ENCODE measurements around the gene GLIS1.

The GLIS1 gene

DNA sequence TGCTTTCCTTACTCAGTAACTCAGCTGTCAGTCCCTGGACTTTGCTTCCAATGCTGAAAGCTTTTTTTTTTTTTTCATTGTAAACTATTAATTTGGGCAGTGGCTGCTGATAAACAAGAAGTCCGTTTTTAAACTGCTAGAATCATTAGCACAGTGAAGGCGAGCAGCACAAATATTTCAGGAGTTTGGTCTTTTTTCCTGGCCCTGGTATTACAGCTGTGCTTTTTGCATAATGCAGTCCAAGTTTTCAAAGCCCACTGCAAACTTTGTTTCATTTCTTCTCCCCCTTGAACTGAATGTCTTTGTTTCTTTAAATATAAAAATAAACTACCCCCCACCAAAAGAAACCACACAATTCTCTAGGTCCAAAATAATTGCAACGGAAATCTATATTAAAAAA, 6.6 kb downstream of the GLIS1 start:
- Histone ChIP-seq H4K91ac (ENCODE audit: low read length) (no peak overlapping the region), H2BK12ac (ENCODE audit: low read length in 2 of 2) (no peak overlapping the region), H3K27me3 (ENCODE audit: control insufficient read depth in 1 of 2, insufficient read depth in 1 of 2, low read length in 2 of 2) (peaks cover 0 to 37% of the 10 kb centered on the region in 2 experiments), H3K18ac (ENCODE audit: low read depth in 1 of 2, low read length in 2 of 2) (no peak overlapping the region), H3K9me3 (ENCODE audit: control insufficient read depth, low read length) (peaks cover 7% of the 10 kb centered on the region), H3K4me1 (ENCODE audit: control insufficient read depth, insufficient read depth, low read depth, low read length) (peaks cover 30% of the 10 kb centered on the region), H3K23ac (ENCODE audit: low read length in 2 of 2) (no peak overlapping the region), H3K79me1 (replicated peaks; ENCODE audit: low read length, poor library complexity, severe bottlenecking) (peaks cover 2% of the 10 kb centered on the region), H2AFZ (ENCODE audit: low read depth, low read length) (no peak overlapping the region), H3K14ac (ENCODE audit: low read length in 2 of 2) (no peak overlapping the region), H4K8ac (ENCODE audit: low read length) (no peak overlapping the region), H3K36me3 (ENCODE audit: control insufficient read depth in 1 of 2, insufficient read depth in 2 of 2, low read depth in 1 of 2, low read length in 2 of 2) (no peaks in the 10 kb centered on the region), H3K27ac (ENCODE audit: low read length, poor library complexity, severe bottlenecking) (peak overlapping the region; percentile 78), H3K4ac (ENCODE audit: low read depth in 1 of 2, low read length in 2 of 2) (no peak overlapping the region), H2AK5ac (ENCODE audit: low read length, severe bottlenecking) (no peak overlapping the region), H2BK120ac (ENCODE audit: low read depth, low read length) (no peak overlapping the region), H2BK5ac (ENCODE audit: low read depth, low read length, poor library complexity, severe bottlenecking) (peak overlapping the region; percentile 80), H3K4me2 (ENCODE audit: low read length, poor library complexity, severe bottlenecking) (peak overlapping the region; percentile 73), H2BK15ac (ENCODE audit: low read depth, poor library complexity, severe bottlenecking) (no peak overlapping the region), H3K9ac (ENCODE audit: low read length) (peak overlapping the region; percentile 81), H3K4me3 (ENCODE audit: insufficient read depth in 1 of 2, low read depth in 1 of 2, low read length in 2 of 2) (no peak overlapping the region)
- 58% methylated on average over 3 of the region's 3 CpGs for WGBS
- no peak for DNase-seq

DNA sequence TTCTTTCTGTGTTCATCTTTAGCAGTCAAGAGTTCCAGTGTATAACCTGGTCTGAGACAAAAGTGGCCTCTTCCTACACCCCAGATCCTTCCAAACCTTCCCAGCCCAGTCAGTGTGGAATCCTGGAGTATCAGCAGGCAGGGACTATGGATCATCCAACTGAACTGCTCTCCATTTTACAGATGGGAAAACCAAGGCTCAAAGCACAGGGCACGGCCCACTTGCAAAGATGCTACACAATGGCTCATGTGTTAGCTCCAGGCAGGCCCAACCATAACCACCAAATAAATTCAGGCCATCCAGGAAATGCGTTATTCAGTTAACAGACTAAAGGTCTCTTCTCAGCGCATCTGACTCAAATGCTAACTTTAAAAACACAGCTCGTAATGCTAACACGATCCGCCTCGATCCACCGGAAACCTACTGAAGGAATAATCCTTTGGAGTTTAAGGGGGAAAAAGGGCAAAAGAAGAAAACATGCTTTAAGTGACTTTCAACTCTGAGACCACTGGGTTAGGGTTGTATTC, 7.1 kb downstream of the GLIS1 start:
- H2BK12ac ChIP-seq (ENCODE audit: low read length in 2 of 2): no peak overlapping the region
- H3K4me3 ChIP-seq (ENCODE audit: insufficient read depth in 1 of 2, low read depth in 1 of 2, low read length in 2 of 2): no peak overlapping the region
- H2BK5ac ChIP-seq (ENCODE audit: low read depth, low read length, poor library complexity, severe bottlenecking): peak overlapping the region; percentile 80
- peaks cover 30% of the 10 kb centered on the region for H3K4me1 ChIP-seq (ENCODE audit: control insufficient read depth, insufficient read depth, low read depth, low read length)
- peak overlapping the region; percentile 35 for H2AK5ac ChIP-seq (ENCODE audit: low read length, severe bottlenecking)
- H3K14ac ChIP-seq (ENCODE audit: low read length in 2 of 2): no peak overlapping the region
- H3K27me3 ChIP-seq (ENCODE audit: control insufficient read depth in 1 of 2, insufficient read depth in 1 of 2, low read length in 2 of 2): peaks cover 0 to 31% of the 10 kb centered on the region in 2 experiments
- H2AFZ ChIP-seq (ENCODE audit: low read depth, low read length): no peak overlapping the region
- DNase-seq: no peak
- no peak overlapping the region for H3K4ac ChIP-seq (ENCODE audit: low read depth in 1 of 2, low read length in 2 of 2)
- H2BK15ac ChIP-seq (ENCODE audit: low read depth, poor library complexity, severe bottlenecking): no peak overlapping the region
- peak overlapping the region; percentile 73 for H3K4me2 ChIP-seq (ENCODE audit: low read length, poor library complexity, severe bottlenecking)
- no peak overlapping the region for H3K18ac ChIP-seq (ENCODE audit: low read depth in 1 of 2, low read length in 2 of 2)
- WGBS: 92% methylated on average over 8 of the region's 8 CpGs
- peak overlapping the region; percentile 78 for H3K27ac ChIP-seq (ENCODE audit: low read length, poor library complexity, severe bottlenecking)
- H4K91ac ChIP-seq (ENCODE audit: low read length): no peak overlapping the region
- no peak overlapping the region for H3K23ac ChIP-seq (ENCODE audit: low read length in 2 of 2)
- H4K8ac ChIP-seq (ENCODE audit: low read length): peak overlapping the region; percentile 22
- no peak overlapping the region for H2BK120ac ChIP-seq (ENCODE audit: low read depth, low read length)
- H3K9me3 ChIP-seq (ENCODE audit: control insufficient read depth, low read length): peaks cover 9% of the 10 kb centered on the region
- peak overlapping the region; percentile 81 for H3K9ac ChIP-seq (ENCODE audit: low read length)
- H3K79me1 ChIP-seq (replicated peaks; ENCODE audit: low read length, poor library complexity, severe bottlenecking): peaks cover 5% of the 10 kb centered on the region
- peaks cover 0 to under 1% of the 10 kb centered on the region in 2 experiments for H3K36me3 ChIP-seq (ENCODE audit: control insufficient read depth in 1 of 2, insufficient read depth in 2 of 2, low read depth in 1 of 2, low read length in 2 of 2)

DNA sequence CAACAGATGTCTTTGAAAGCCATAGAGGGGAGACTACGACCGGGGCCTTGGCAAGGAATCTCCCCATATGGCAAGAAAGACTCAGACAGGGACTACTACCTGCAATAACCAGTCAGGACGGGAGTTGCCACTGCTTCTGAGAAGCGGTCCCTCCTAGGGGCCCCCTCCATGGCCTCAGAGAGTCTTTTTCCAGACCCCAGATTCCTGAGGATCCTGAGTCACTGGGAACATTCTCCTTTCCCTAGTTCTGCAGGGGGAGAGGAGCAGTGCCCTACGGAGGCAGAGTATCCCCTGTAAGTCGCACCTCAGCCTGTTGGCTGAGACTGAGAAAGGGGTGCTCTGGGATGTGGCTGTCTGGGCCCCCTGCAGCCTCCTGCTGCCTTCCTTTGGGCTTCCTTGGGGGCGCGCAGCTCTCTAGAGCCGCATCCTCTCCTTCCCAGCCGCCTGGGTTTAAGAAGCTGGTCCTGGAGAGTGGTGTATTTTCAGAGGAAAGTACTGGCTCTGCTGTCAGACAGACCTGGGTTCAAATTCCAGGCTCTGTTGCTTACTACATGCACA, 7.8 kb downstream of the GLIS1 start:
- Histone ChIP-seq H3K9me3 (ENCODE audit: control insufficient read depth, low read length) (peaks cover 9% of the 10 kb centered on the region), H3K4me3 (ENCODE audit: insufficient read depth in 1 of 2, low read depth in 1 of 2, low read length in 2 of 2) (no peak overlapping the region)

DNA sequence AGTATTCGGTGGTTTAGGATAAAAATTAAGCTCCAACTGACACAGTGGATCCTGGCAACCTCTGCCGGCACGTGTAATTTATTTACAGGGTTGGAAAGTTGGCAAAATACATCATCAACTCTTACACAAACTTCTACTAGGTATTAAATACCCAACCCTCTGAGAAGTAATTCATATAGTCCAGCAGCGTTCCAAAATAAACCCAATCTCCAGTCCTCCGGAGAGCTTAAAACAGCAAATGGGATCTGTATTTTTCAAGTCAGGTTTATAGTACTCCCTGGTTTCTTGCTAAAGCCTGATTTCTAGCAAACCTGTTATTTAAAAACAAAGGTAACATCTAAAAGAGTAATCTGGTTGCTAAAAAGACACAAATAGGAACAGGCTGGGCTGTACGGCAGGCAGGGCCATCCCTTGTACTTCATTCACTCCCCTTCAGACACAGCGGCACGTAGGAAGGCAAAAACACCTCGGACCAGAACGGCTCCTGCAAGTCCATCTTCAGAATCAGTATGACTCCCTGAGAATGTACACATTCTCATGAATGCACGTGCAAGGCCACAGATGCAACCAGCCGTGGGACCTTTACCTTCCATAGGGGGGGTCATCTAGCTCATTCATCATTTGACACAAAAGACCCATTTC, 8.6 kb downstream of the GLIS1 start:
- Histone ChIP-seq H4K91ac (ENCODE audit: low read length) (no peak overlapping the region), H3K9me3 (ENCODE audit: control insufficient read depth, low read length) (peaks cover 9% of the 10 kb centered on the region), H2BK12ac (ENCODE audit: low read length in 2 of 2) (no peak overlapping the region), H2BK5ac (ENCODE audit: low read depth, low read length, poor library complexity, severe bottlenecking) (no peak overlapping the region), H3K27ac (ENCODE audit: low read length, poor library complexity, severe bottlenecking) (peak overlapping the region; percentile 78), H2AK5ac (ENCODE audit: low read length, severe bottlenecking) (no peak overlapping the region), H3K4ac (ENCODE audit: low read depth in 1 of 2, low read length in 2 of 2) (no peak overlapping the region), H3K36me3 (ENCODE audit: control insufficient read depth in 1 of 2, insufficient read depth in 2 of 2, low read depth in 1 of 2, low read length in 2 of 2) (peaks cover 0 to 5% of the 10 kb centered on the region in 2 experiments), H3K14ac (ENCODE audit: low read length in 2 of 2) (no peak overlapping the region), H4K8ac (ENCODE audit: low read length) (no peak overlapping the region), H2BK15ac (ENCODE audit: low read depth, poor library complexity, severe bottlenecking) (no peak overlapping the region), H3K4me2 (ENCODE audit: low read length, poor library complexity, severe bottlenecking) (peak overlapping the region; percentile 68), H3K18ac (ENCODE audit: low read depth in 1 of 2, low read length in 2 of 2) (no peak overlapping the region), H2BK120ac (ENCODE audit: low read depth, low read length) (no peak overlapping the region), H3K4me1 (ENCODE audit: control insufficient read depth, insufficient read depth, low read depth, low read length) (peaks cover 26% of the 10 kb centered on the region), H2AFZ (ENCODE audit: low read depth, low read length) (no peak overlapping the region), H3K79me1 (replicated peaks; ENCODE audit: low read length, poor library complexity, severe bottlenecking) (peaks cover 12% of the 10 kb centered on the region), H3K4me3 (ENCODE audit: insufficient read depth in 1 of 2, low read depth in 1 of 2, low read length in 2 of 2) (no peak overlapping the region), H3K9ac (ENCODE audit: low read length) (no peak overlapping the region), H3K27me3 (ENCODE audit: control insufficient read depth in 1 of 2, insufficient read depth in 1 of 2, low read length in 2 of 2) (peaks cover 0 to 25% of the 10 kb centered on the region in 2 experiments), H3K23ac (ENCODE audit: low read length in 2 of 2) (no peak overlapping the region)
- no peak for DNase-seq
- WGBS: 91% methylated on average over 12 of the region's 12 CpGs

More for the DNA sequence above, 7.8 kb downstream of the GLIS1 start:
- peak overlapping the region; percentile 19 for H2AK5ac ChIP-seq (ENCODE audit: low read length, severe bottlenecking)
- no peak for DNase-seq
- H4K91ac ChIP-seq (ENCODE audit: low read length): no peak overlapping the region
- H3K36me3 ChIP-seq (ENCODE audit: control insufficient read depth in 1 of 2, insufficient read depth in 2 of 2, low read depth in 1 of 2, low read length in 2 of 2): peaks cover 0 to 5% of the 10 kb centered on the region in 2 experiments
- peak overlapping the region; percentile 33 for H3K4me2 ChIP-seq (ENCODE audit: low read length, poor library complexity, severe bottlenecking)
- H3K18ac ChIP-seq (ENCODE audit: low read depth in 1 of 2, low read length in 2 of 2): no peak overlapping the region
- peaks cover 10% of the 10 kb centered on the region for H3K79me1 ChIP-seq (replicated peaks; ENCODE audit: low read length, poor library complexity, severe bottlenecking)
- H2BK5ac ChIP-seq (ENCODE audit: low read depth, low read length, poor library complexity, severe bottlenecking): peak overlapping the region; percentile 26
- H4K8ac ChIP-seq (ENCODE audit: low read length): no peak overlapping the region
- H3K9ac ChIP-seq (ENCODE audit: low read length): no peak overlapping the region
- H3K14ac ChIP-seq (ENCODE audit: low read length in 2 of 2): no peak overlapping the region
- WGBS: 91% methylated on average over 10 of the region's 10 CpGs
- peak overlapping the region; percentile 78 for H3K27ac ChIP-seq (ENCODE audit: low read length, poor library complexity, severe bottlenecking)
- H2BK120ac ChIP-seq (ENCODE audit: low read depth, low read length): no peak overlapping the region
- no peak overlapping the region for H2AFZ ChIP-seq (ENCODE audit: low read depth, low read length)
- peaks cover 28% of the 10 kb centered on the region for H3K4me1 ChIP-seq (ENCODE audit: control insufficient read depth, insufficient read depth, low read depth, low read length)
- H2BK12ac ChIP-seq (ENCODE audit: low read length in 2 of 2): no peak overlapping the region
- peaks cover 0 to 26% of the 10 kb centered on the region in 2 experiments for H3K27me3 ChIP-seq (ENCODE audit: control insufficient read depth in 1 of 2, insufficient read depth in 1 of 2, low read length in 2 of 2)
- no peak overlapping the region for H3K23ac ChIP-seq (ENCODE audit: low read length in 2 of 2)
- H3K4ac ChIP-seq (ENCODE audit: low read depth in 1 of 2, low read length in 2 of 2): no peak overlapping the region
- H2BK15ac ChIP-seq (ENCODE audit: low read depth, poor library complexity, severe bottlenecking): no peak overlapping the region
